GM10266 (cell line): ENCODE results near the gene ADCY9.

ENCODE experiments used
- DNase-seq: peaks from one replicate; pipeline ENCODE4 v3.0.0; 2012; ENCODE audit errors: extremely low spot score
- CTCF ChIP-seq: IDR thresholded peaks from 2 replicates; pipeline ENCODE4 v1.5.1; 2012; ENCODE audit warnings: mild to moderate bottlenecking, low read depth; ENCODE audit not compliant: control insufficient read depth, insufficient read depth; ENCODE audit errors: missing control alignments

ADCY9 gene

GRCh38 chr16:4025428-4025827 is 90.8 kb downstream of the ADCY9 start:
- no peak for TF ChIP-seq CTCF
- DNase-seq = no peak

GRCh38 chr16:4021916-4022315 is 94.3 kb downstream of the ADCY9 start:
- no peak for DNase-seq
- TF ChIP-seq CTCF = no peak

GRCh38 chr16:4021070-4021779 is 95.0 kb downstream of the ADCY9 start:
- no peak for TF ChIP-seq CTCF
- no peak for DNase-seq

- no peak for TF ChIP-seq CTCF
- no peak for DNase-seq
These were observed 96.9 kb downstream of the ADCY9 start for GRCh38 chr16:4019371-4019791.

- no peak for DNase-seq
- no peak for TF ChIP-seq CTCF
These were observed 97.9 kb downstream of the ADCY9 start for GRCh38 chr16:4018391-4018790.

GRCh38 chr16:4017807-4018206 is 98.4 kb downstream of the ADCY9 start:
- no peak for TF ChIP-seq CTCF
- DNase-seq = no peak

- DNase-seq = no peak
- TF ChIP-seq CTCF = no peak
These were observed 99.6 kb downstream of the ADCY9 start for GRCh38 chr16:4016658-4017057.
